Measurements from ENCODE around the gene EMILIN1.

EMILIN1 gene

GRCh38 chr2:27135478-27135955 lies 57.1 kb downstream of the EMILIN1 start:
- TF ChIP-seq CTCF (IDR thresholded peaks at IDR 0.05; ENCODE audit: low read depth, low read length, poor library complexity, severe bottlenecking): no peak
- TF ChIP-seq EZH2phosphoT487 (IDR thresholded peaks at IDR 0.05; ENCODE audit: borderline replicate concordance, low read length): no peak
- peak overlapping the region; percentile 75; the same call in 1 of the 2 replicates for H3K4me2 ChIP-seq (ENCODE audit: low read length)
- peaks cover 34% of the 10 kb centered on the region for H3K36me3 ChIP-seq (ENCODE audit: control insufficient read depth, low read length)
- no peak overlapping the region for H3K27ac ChIP-seq (ENCODE audit: low read depth, low read length)
- no peaks in the 10 kb centered on the region for H3F3A ChIP-seq (ENCODE audit: control insufficient read depth, insufficient read depth)
- no peaks in the 10 kb centered on the region for H3K9me3 ChIP-seq (ENCODE audit: control insufficient read depth, insufficient read depth, low read length)
- H4K20me1 ChIP-seq (ENCODE audit: control insufficient read depth, insufficient read depth, low read depth, low read length): no peaks in the 10 kb centered on the region; the same call in 1 of the 2 replicates
- peaks cover 22% of the 10 kb centered on the region for H3K79me2 ChIP-seq (ENCODE audit: control insufficient read depth, low read length)
- no peaks in the 10 kb centered on the region for H3K9me2 ChIP-seq (replicated peaks; ENCODE audit: control insufficient read depth, low read length)
- peaks cover 17% of the 10 kb centered on the region for H3K4me1 ChIP-seq (ENCODE audit: control insufficient read depth, low read length)
- H3K27me3 ChIP-seq (ENCODE audit: control insufficient read depth, low read length): no peaks in the 10 kb centered on the region
- H3K4me3 ChIP-seq (ENCODE audit: low read length): no peak overlapping the region
